MM.1S (cell line): ENCODE data around the gene KRT34.
"Not testable (repeated sequence)": the region's sequence is repeated elsewhere in the genome, so short reads cannot be mapped to it uniquely, and the experiment has no call there.

ENCODE experiments used
- DNase-seq: peaks from one replicate; pipeline ENCODE4 v3.0.0-alpha.2; 2015
- H2AFZ ChIP-seq: fragments of 300-600 bp; sonication (generic); 2 replicates; pipeline ENCODE4 v1.6.0; 2016; ENCODE audit warnings: antibody characterized with exemption, low read length
- H3F3A ChIP-seq: fragments of 300-600 bp; sonication (generic); 2 replicates; pipeline ENCODE4 v1.6.1; 2016; ENCODE audit warnings: mild to moderate bottlenecking, antibody characterized with exemption, low read length, moderate library complexity, mixed read lengths; ENCODE audit not compliant: insufficient read depth
- H3K27ac ChIP-seq: fragments of 300-600 bp; sonication (generic); 2 replicates; pipeline ENCODE4 v1.5.1; 2016; ENCODE audit warnings: mild to moderate bottlenecking, low read length
- H3K27me3 ChIP-seq: fragments of 300-600 bp; sonication (generic); replicated peaks from 2 replicates; pipeline ENCODE4 v1.6.0; 2016; ENCODE audit warnings: low read length; ENCODE audit not compliant: insufficient read depth
- H3K36me3 ChIP-seq: fragments of 300-600 bp; sonication (generic); replicated peaks from 2 replicates; pipeline ENCODE4 v1.6.1; 2016; ENCODE audit warnings: mild to moderate bottlenecking, low read length, mixed read lengths; ENCODE audit not compliant: insufficient read depth
- H3K4me1 ChIP-seq: fragments of 300-600 bp; sonication (generic); 2 replicates; pipeline ENCODE4 v1.6.1; 2016; ENCODE audit warnings: low read length, mixed read lengths
- H3K4me2 ChIP-seq: fragments of 300-600 bp; sonication (generic); 2 replicates; pipeline ENCODE4 v1.6.0; 2016; ENCODE audit warnings: low read depth, low read length
- H3K4me3 ChIP-seq: fragments of 300-600 bp; sonication (generic); 2 replicates; pipeline ENCODE4 v1.5.1; 2016; ENCODE audit warnings: low read length, mixed read lengths
- H3K79me2 ChIP-seq: fragments of 300-600 bp; sonication (generic); 2 replicates; pipeline ENCODE4 v1.6.1; 2016; ENCODE audit warnings: mixed run types, low read length, mixed read lengths
- H3K9ac ChIP-seq: fragments of 300-600 bp; sonication (generic); 2 replicates; pipeline ENCODE4 v1.6.1; 2016; ENCODE audit warnings: low read length, mixed read lengths
- H3K9me2 ChIP-seq: fragments of 300-600 bp; sonication (generic); replicated peaks from 2 replicates; pipeline ENCODE4 v1.6.1; 2016; ENCODE audit warnings: mild to moderate bottlenecking, low read length, mixed read lengths; ENCODE audit not compliant: insufficient read depth
- H3K9me3 ChIP-seq: fragments of 300-600 bp; sonication (generic); replicated peaks from 2 replicates; pipeline ENCODE4 v1.6.1; 2016; ENCODE audit warnings: mild to moderate bottlenecking, low read length, mixed read lengths; ENCODE audit not compliant: insufficient read depth
- H4K20me1 ChIP-seq: fragments of 300-600 bp; sonication (generic); 2 replicates; pipeline ENCODE4 v1.6.1; 2016; ENCODE audit warnings: mild to moderate bottlenecking, low read length, moderate library complexity, mixed read lengths; ENCODE audit not compliant: insufficient read depth
- CTCF ChIP-seq: fragments of 300-600 bp; sonication (generic); IDR thresholded peaks from 2 replicates; pipeline ENCODE4 v1.5.1; 2016; ENCODE audit warnings: antibody characterized with exemption, low read length, mixed read lengths
- EZH2 ChIP-seq: fragments of 300-600 bp; sonication (generic); optimal IDR thresholded peaks from 2 replicates; pipeline ENCODE3; 2017; ENCODE audit warnings: low read depth, mild to moderate bottlenecking, antibody characterized with exemption, low read length, mixed read lengths
- EZH2phosphoT487 ChIP-seq: fragments of 300-600 bp; sonication (generic); IDR thresholded peaks from 2 replicates; pipeline ENCODE4 v1.6.1; 2018; ENCODE audit warnings: antibody characterized with exemption, low read length

The KRT34 gene

DNA sequence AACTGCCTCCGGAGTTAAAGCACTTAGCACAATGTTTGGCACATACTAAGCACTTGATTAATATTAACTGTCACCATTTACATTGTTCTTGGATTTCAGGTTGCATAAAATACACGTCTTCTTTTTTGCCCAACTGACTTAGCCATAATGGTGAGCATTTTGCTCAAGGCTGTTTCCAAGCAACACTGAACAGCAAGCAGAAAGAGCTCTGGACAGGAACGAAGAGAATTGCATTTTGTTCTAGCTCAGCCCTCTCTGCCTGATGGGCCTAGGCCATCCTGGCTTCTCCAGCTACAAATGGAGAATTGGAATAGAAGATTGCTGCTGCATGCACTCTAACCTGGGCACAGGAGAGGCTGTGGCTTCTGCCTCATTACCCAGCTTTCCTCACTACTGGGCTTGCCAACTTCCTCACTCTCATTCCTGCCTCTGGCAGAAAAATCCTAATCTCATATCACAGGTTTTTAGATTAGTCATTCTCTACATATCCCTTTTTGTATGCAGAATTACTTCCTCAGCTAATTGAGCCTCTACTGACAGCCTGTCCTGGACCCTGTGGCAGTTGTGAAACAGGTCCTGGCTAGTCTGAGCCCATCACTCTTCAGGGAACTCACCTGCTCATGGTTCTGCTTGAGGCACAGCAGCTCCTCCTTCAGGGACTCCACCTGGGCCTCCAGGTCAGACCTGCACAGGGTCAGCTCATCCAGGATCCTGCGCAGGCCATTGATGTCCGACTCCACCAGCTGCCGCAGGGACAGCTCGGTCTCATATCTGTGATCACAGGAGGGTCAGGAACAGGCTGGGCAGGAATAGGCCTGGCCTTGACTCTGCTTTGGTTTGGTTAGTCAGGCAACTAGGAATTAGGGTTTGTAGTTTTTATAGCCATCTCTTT is 34.0 kb downstream of the KRT34 start:
- no peak overlapping the region for H2AFZ ChIP-seq
- TF ChIP-seq EZH2 (no peak), CTCF (no peak), EZH2phosphoT487 (no peak)
- no peak for DNase-seq
- H3K27me3 ChIP-seq = peaks cover 15% of the 10 kb centered on the region; the same call in 1 of the 2 replicates
- H3K9me2 ChIP-seq = no peaks in the 10 kb centered on the region
- H3F3A ChIP-seq = no peaks in the 10 kb centered on the region
- H3K4me1 ChIP-seq = no peaks in the 10 kb centered on the region
- H3K4me2 ChIP-seq = no peak overlapping the region
- H3K27ac ChIP-seq = no peak overlapping the region
- H4K20me1 ChIP-seq = no peaks in the 10 kb centered on the region
- no peak overlapping the region for H3K4me3 ChIP-seq
- H3K36me3 ChIP-seq = no peaks in the 10 kb centered on the region
- H3K79me2 ChIP-seq = no peaks in the 10 kb centered on the region
- H3K9me3 ChIP-seq = no peaks in the 10 kb centered on the region
- H3K9ac ChIP-seq = no peak overlapping the region

DNA sequence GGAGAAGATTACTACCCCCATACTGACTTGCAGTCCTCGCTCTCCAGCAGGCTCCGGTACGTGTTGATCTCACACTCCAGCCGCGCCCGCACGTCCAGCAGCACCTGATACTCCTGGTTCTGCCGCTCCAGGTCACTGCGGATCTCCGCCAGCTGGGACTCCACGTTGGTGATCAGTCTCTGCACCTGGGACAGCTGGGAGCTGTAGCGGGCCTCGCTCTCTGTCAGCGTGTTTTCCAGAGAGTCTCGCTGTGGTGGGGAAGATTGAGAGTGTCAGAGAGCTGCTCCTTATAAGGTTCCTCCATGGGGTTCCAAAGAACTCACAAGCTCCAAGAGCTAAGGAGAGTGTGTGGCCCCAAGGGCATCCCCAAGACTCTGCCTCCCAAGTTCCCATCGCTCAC is 35.7 kb downstream of the KRT34 start:
- H3K4me1 ChIP-seq, DNase-seq, H3F3A ChIP-seq, H3K4me3 ChIP-seq, H3K36me3 ChIP-seq, H3K79me2 ChIP-seq, H2AFZ ChIP-seq, H3K9me3 ChIP-seq, H3K4me2 ChIP-seq, H3K27ac ChIP-seq, H4K20me1 ChIP-seq, H3K9me2 ChIP-seq, H3K9ac ChIP-seq: not testable (repeated sequence)
- peaks cover 15% of the 10 kb centered on the region; the same call in 1 of the 2 replicates for H3K27me3 ChIP-seq

DNA sequence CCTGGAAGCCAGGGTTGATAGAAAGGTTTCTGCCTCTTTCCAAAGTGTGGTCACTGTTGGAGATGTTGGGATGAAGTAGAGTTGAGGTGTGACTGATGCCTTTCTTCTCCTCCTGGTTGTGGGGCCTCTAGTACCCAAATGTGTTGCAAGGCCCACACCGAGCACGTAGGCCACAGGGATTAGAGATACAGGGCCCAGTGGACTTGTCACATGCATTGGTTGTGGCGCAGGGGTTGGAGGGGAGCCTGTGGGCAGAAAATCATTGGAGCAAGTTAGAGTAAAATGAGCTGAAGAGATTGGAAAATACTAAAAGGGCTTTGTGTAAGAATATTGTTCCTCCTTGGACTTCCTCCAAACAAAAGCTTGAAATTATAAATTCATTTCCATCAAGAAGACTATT is 36.1 kb downstream of the KRT34 start:
- Histone ChIP-seq H3K4me2 (no peak overlapping the region), H3K4me3 (no peak overlapping the region), H3K9me3 (no peaks in the 10 kb centered on the region), H3F3A (peaks cover 7% of the 10 kb centered on the region), H2AFZ (no peak overlapping the region), H3K36me3 (no peaks in the 10 kb centered on the region), H3K27ac (no peak overlapping the region), H3K27me3 (peaks cover 15% of the 10 kb centered on the region; the same call in 1 of the 2 replicates), H3K9me2 (no peaks in the 10 kb centered on the region), H3K9ac (no peak overlapping the region), H4K20me1 (no peaks in the 10 kb centered on the region), H3K4me1 (peaks cover 7% of the 10 kb centered on the region; the same call in 1 of the 2 replicates), H3K79me2 (no peaks in the 10 kb centered on the region)
- DNase-seq = no peak
- TF ChIP-seq EZH2 = no peak
- no peak for TF ChIP-seq CTCF
- TF ChIP-seq EZH2phosphoT487 = no peak

DNA sequence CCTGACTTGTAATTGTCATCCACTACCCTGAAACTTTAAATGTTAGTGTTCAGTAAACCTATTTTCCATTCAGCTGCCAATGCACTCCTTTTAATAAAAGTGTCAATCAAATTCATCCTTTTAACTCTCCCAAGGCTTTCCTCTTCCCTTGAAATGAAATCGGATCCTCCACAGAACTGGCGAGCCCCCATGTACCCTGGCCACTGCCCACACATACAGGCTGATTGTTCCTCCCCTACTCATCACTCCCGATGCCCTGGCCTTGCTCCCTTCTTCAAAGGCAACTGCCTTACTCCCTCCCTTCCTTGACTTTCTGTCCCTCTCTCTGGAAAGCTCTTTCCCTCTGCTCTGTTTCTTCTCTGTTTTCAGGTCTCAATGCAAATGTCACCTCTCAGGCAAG is 39.1 kb downstream of the KRT34 start:
- Histone ChIP-seq H3K36me3 (no peaks in the 10 kb centered on the region), H3F3A (peaks cover 9% of the 10 kb centered on the region), H3K27me3 (peaks cover 28% of the 10 kb centered on the region), H3K4me2 (no peak overlapping the region), H2AFZ (no peak overlapping the region), H4K20me1 (no peaks in the 10 kb centered on the region), H3K9ac (no peak overlapping the region), H3K4me3 (no peak overlapping the region), H3K27ac (no peak overlapping the region), H3K4me1 (peaks cover 23% of the 10 kb centered on the region), H3K9me3 (no peaks in the 10 kb centered on the region), H3K79me2 (no peaks in the 10 kb centered on the region), H3K9me2 (no peaks in the 10 kb centered on the region)
- DNase-seq = no peak
- TF ChIP-seq EZH2 (no peak), CTCF (no peak), EZH2phosphoT487 (no peak)
